ENCODE results near the gene TLCD3B. TPM values are rescaled to one million over a fixed set of nuclear protein-coding genes. Genes with fewer than 3 reads are reported as not detected.
A peak's percentile ranks its signal among the peaks of the same experiment; 100 is the strongest.

The TLCD3B gene
- total and polyA plus RNA-seq, 2 donors from 2014 or later, result not detected

GRCh38 chr16:30077656-30078055, 46.6 kb upstream of the TLCD3B start:
- Histone ChIP-seq H3K27me3 (ENCODE audit: control insufficient read depth, insufficient read depth, low read length) (no peaks in the 10 kb centered on the region), H3K36me3 (ENCODE audit: control insufficient read depth in 2 of 3, insufficient read depth in 3 of 3, low read length in 3 of 3) (peaks cover 0 to 25% (median 19%) of the 10 kb centered on the region in 3 donors), H3K9me3 (ENCODE audit: control insufficient read depth in 2 of 3, insufficient read depth in 1 of 3, low read length in 3 of 3) (no peaks in the 10 kb centered on the region), H3K27ac (ENCODE audit: low read depth in 2 of 2, low read length in 2 of 2) (no peak overlapping the region), H3K9ac (ENCODE audit: low read length in 3 of 3) (no peak overlapping the region), H3K4me3 (ENCODE audit: low read length in 3 of 3) (no peak overlapping the region), H3K4me1 (ENCODE audit: control insufficient read depth in 2 of 3, insufficient read depth in 2 of 3, low read depth in 1 of 3, low read length in 3 of 3) (peaks cover 0 to 22% (median 8%) of the 10 kb centered on the region in 3 donors)
- DNase-seq, result no peak
- intact Hi-C loops (cut with DNase I), result no loop called here
- no peak for TF ChIP-seq CTCF (IDR thresholded peaks at IDR 0.05; ENCODE audit: borderline replicate concordance, extremely low read depth, insufficient read depth)
- FAIRE-seq, result no peak

DNA sequence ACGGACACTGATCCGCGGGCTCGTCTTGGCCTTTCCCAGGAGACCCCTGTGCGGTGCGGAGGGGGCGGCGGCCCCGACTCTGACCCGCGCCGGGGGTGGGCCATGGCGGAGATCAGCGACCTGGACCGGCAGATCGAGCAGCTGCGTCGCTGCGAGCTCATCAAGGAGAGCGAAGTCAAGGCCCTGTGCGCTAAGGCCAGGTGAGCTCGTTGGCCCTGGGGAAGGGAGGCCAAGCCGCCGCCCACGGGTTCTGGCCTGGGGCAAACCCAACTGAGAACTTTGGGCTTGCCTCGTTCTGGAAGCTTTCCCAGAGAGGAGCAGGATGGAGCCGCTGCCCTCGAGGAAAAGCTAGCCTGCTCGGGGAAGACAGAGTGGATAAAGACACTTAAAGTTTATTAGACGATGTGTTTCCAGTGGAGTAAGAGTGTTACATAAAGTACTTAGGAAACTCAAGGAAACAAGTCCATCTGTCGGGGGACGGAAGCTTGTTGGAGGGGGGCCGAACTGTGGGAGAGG, 45.3 kb upstream of the TLCD3B start:
- H3K27me3 ChIP-seq (ENCODE audit: control insufficient read depth, insufficient read depth, low read length), result no peaks in the 10 kb centered on the region
- H3K4me3 ChIP-seq (ENCODE audit: low read length in 3 of 3), result peak overlapping the region; percentile 77 to 89 (median 79)
- DNase-seq (peak in 2 of 5 donors; percentile 68 to 80), FAIRE-seq (no peak)
- no peaks in the 10 kb centered on the region for H3K9me3 ChIP-seq (ENCODE audit: control insufficient read depth in 2 of 3, insufficient read depth in 1 of 3, low read length in 3 of 3)
- peaks cover 0 to 25% (median 18%) of the 10 kb centered on the region in 3 donors for H3K36me3 ChIP-seq (ENCODE audit: control insufficient read depth in 2 of 3, insufficient read depth in 3 of 3, low read length in 3 of 3)
- H3K9ac ChIP-seq (ENCODE audit: low read length in 3 of 3), result peak overlapping the region; percentile 47 to 96 (median 57)
- peaks cover 0 to 22% (median 8%) of the 10 kb centered on the region in 3 donors for H3K4me1 ChIP-seq (ENCODE audit: control insufficient read depth in 2 of 3, insufficient read depth in 2 of 3, low read depth in 1 of 3, low read length in 3 of 3)
- peak overlapping the region; percentile 82 to 93 for H3K27ac ChIP-seq (ENCODE audit: low read depth in 2 of 2, low read length in 2 of 2)
- no peak for TF ChIP-seq CTCF (IDR thresholded peaks at IDR 0.05; ENCODE audit: borderline replicate concordance, extremely low read depth, insufficient read depth)
- intact Hi-C loops (cut with DNase I), result no loop called here

- intact Hi-C loops (cut with DNase I), result no loop called here
- peaks cover 0 to 20% (median 8%) of the 10 kb centered on the region in 3 donors for H3K4me1 ChIP-seq (ENCODE audit: control insufficient read depth in 2 of 3, insufficient read depth in 2 of 3, low read depth in 1 of 3, low read length in 3 of 3)
- FAIRE-seq (no peak), DNase-seq (peak; percentile 92 to 97 (median 95))
- H3K27me3 ChIP-seq (ENCODE audit: control insufficient read depth, insufficient read depth, low read length), result no peaks in the 10 kb centered on the region
- H3K36me3 ChIP-seq (ENCODE audit: control insufficient read depth in 2 of 3, insufficient read depth in 3 of 3, low read length in 3 of 3), result peaks cover 2 to 26% (median 16%) of the 10 kb centered on the region in 3 donors
- H3K9ac ChIP-seq (ENCODE audit: low read length in 3 of 3), result peak within 1 kb of the TSS; percentile 65 to 96 (median 88)
- H3K4me3 ChIP-seq (ENCODE audit: low read length in 3 of 3), result peak within 1 kb of the TSS; percentile 77 to 89 (median 79)
- H3K27ac ChIP-seq (ENCODE audit: low read depth in 2 of 2, low read length in 2 of 2), result peak within 1 kb of the TSS; percentile 82 to 93
- no peaks in the 10 kb centered on the region for H3K9me3 ChIP-seq (ENCODE audit: control insufficient read depth in 2 of 3, insufficient read depth in 1 of 3, low read length in 3 of 3)
- TF ChIP-seq CTCF (IDR thresholded peaks at IDR 0.05; ENCODE audit: borderline replicate concordance, extremely low read depth, insufficient read depth), result peak; percentile 12
Measured at GRCh38 chr16:30075503-30076275, 44.6 kb upstream of the TLCD3B start, which contains the start of gene PPP4C. Gene PPP4C (plus strand): TSS chr16:30075994. CDS start chr16:30076378, 384 bp downstream.

Measured in kidney (tissue), 14 donors.